ENCODE measurements around the gene CHST12. TPM values are rescaled to one million over a fixed set of nuclear protein-coding genes. Genes with fewer than 3 reads are reported as not detected.
A peak's percentile ranks its signal among the peaks of the same experiment; 100 is the strongest.

CHST12 gene
- total RNA-seq, 2 experiments from 2014 or later: 64.6 to 65.1 TPM

GRCh38 chr7:2398506-2398905 lies 4.9 kb upstream of the CHST12 start:
- ChIA-PET CTCF (interaction anchor here (1.0 kb wide), 1 partner anchor 33 kb away, joined by 3 read pairs; no protein-coding TSS in a partner anchor), POLR2A (interaction anchor here (0.6 to 1.0 kb wide), 2 partner anchors 8 to 21 kb away, joined by 3 read pairs; no protein-coding TSS in a partner anchor)
- no peak for DNase-seq
- H3K9me3 Mint-ChIP-seq: no peaks in the 10 kb centered on the region
- no peaks in the 10 kb centered on the region for H3K36me3 Mint-ChIP-seq (ENCODE audit: low read depth)
- no peaks in the 10 kb centered on the region for H3K27me3 Mint-ChIP-seq
- no peak overlapping the region for H3K4me3 Mint-ChIP-seq
- H3K27ac Mint-ChIP-seq: no peak overlapping the region
- peaks cover 27% of the 10 kb centered on the region for H3K4me1 Mint-ChIP-seq

- Mint-ChIP-seq H3K27ac (peak overlapping the region; percentile 76), H3K4me1 (peaks cover 30% of the 10 kb centered on the region), H3K36me3 (ENCODE audit: low read depth) (peaks cover 7% of the 10 kb centered on the region), H3K9me3 (no peaks in the 10 kb centered on the region), H3K27me3 (no peaks in the 10 kb centered on the region), H3K4me3 (no peak overlapping the region)
- CTCF ChIA-PET: interaction anchor here (0.6 kb wide), 1 partner anchor 21 kb away, joined by 4 read pairs; no protein-coding TSS in a partner anchor
- POLR2A ChIA-PET: interaction anchor here (0.6 kb wide), 1 partner anchor 46 kb away, joined by 3 read pairs; the partner anchor contains the start of gene EIF3B
- DNase-seq: peak; percentile 54
Observed at GRCh38 chr7:2399848-2400587, 3.4 kb upstream of the CHST12 start.

GRCh38 chr7:2402687-2403013 lies 761 bp upstream of the CHST12 start:
- Mint-ChIP-seq H3K4me1 (peaks cover 49% of the 10 kb centered on the region), H3K27ac (peak overlapping the region; percentile 67), H3K9me3 (no peaks in the 10 kb centered on the region), H3K36me3 (ENCODE audit: low read depth) (peaks cover 20% of the 10 kb centered on the region), H3K27me3 (no peaks in the 10 kb centered on the region), H3K4me3 (peak overlapping the region; percentile 85)
- no peak for DNase-seq
- ChIA-PET POLR2A (interaction anchor here (0.6 to 1.4 kb wide), 4 partner anchors 9 to 296 kb away, joined by 3 to 5 read pairs (median 4); partner anchors contain the start of gene EIF3B), CTCF (interaction anchor here (0.6 to 1.0 kb wide), 3 partner anchors 9 to 26 kb away, joined by 3 to 4 read pairs (median 3); no protein-coding TSS in a partner anchor)

GRCh38 chr7:2403718-2404648 lies 572 bp downstream of the CHST12 start:
- Mint-ChIP-seq H3K36me3 (ENCODE audit: low read depth) (peaks cover 28% of the 10 kb centered on the region), H3K27me3 (no peaks in the 10 kb centered on the region), H3K9me3 (no peaks in the 10 kb centered on the region), H3K4me1 (peaks cover 60% of the 10 kb centered on the region), H3K27ac (peak overlapping the region; percentile 99), H3K4me3 (peak overlapping the region; percentile 88)
- ChIA-PET POLR2A (interaction anchor here (0.9 to 4.3 kb wide), 8 partner anchors 8 to 295 kb away, joined by 3 to 39 read pairs (median 4); partner anchors contain the start of gene EIF3B), CTCF (interaction anchor here (1.0 to 1.2 kb wide), 3 partner anchors 10 to 50 kb away, joined by 3 to 8 read pairs (median 6); no protein-coding TSS in a partner anchor)
- peak; percentile 37 for DNase-seq

- DNase-seq: no peak
- no peaks in the 10 kb centered on the region for H3K9me3 Mint-ChIP-seq
- peaks cover 64% of the 10 kb centered on the region for H3K4me1 Mint-ChIP-seq
- ChIA-PET POLR2A (interaction anchor here (0.9 to 4.3 kb wide), 6 partner anchors 13 to 294 kb away, joined by 3 to 39 read pairs (median 6); partner anchors contain the start of gene EIF3B), CTCF (interaction anchor here (1.2 to 1.4 kb wide), 2 partner anchors 27 to 51 kb away, joined by 4 to 8 read pairs; no protein-coding TSS in a partner anchor)
- peak overlapping the region; percentile 99 for H3K27ac Mint-ChIP-seq
- H3K27me3 Mint-ChIP-seq: no peaks in the 10 kb centered on the region
- H3K4me3 Mint-ChIP-seq: peak overlapping the region; percentile 88
- peaks cover 32% of the 10 kb centered on the region for H3K36me3 Mint-ChIP-seq (ENCODE audit: low read depth)
Observed at GRCh38 chr7:2404714-2405119, 1.3 kb downstream of the CHST12 start.

- Mint-ChIP-seq H3K4me3 (peak overlapping the region; percentile 88), H3K9me3 (no peaks in the 10 kb centered on the region), H3K36me3 (ENCODE audit: low read depth) (peaks cover 36% of the 10 kb centered on the region), H3K27ac (peak overlapping the region; percentile 99), H3K27me3 (no peaks in the 10 kb centered on the region), H3K4me1 (peaks cover 64% of the 10 kb centered on the region)
- ChIA-PET CTCF (interaction anchor here (1.2 to 1.4 kb wide), 2 partner anchors 26 to 51 kb away, joined by 4 to 8 read pairs; no protein-coding TSS in a partner anchor), POLR2A (interaction anchor here (0.9 to 4.3 kb wide), 9 partner anchors 12 to 294 kb away, joined by 3 to 39 read pairs (median 4); partner anchors contain the start of genes EIF3B, MRM2 and NUDT1)
- peak; percentile 32 for DNase-seq
Observed at GRCh38 chr7:2405201-2405600, 1.8 kb downstream of the CHST12 start.

GRCh38 chr7:2405601-2406345 lies 2.4 kb downstream of the CHST12 start:
- Mint-ChIP-seq H3K36me3 (ENCODE audit: low read depth) (peaks cover 40% of the 10 kb centered on the region), H3K4me3 (peak overlapping the region; percentile 88), H3K27ac (peak overlapping the region; percentile 99), H3K4me1 (peaks cover 67% of the 10 kb centered on the region), H3K27me3 (no peaks in the 10 kb centered on the region), H3K9me3 (no peaks in the 10 kb centered on the region)
- DNase-seq: peak; percentile 89
- CTCF ChIA-PET: interaction anchor here (1.2 to 1.5 kb wide), 5 partner anchors 12 to 313 kb away, joined by 3 to 8 read pairs (median 4); no protein-coding TSS in a partner anchor
- POLR2A ChIA-PET: interaction anchor here (1.0 to 4.3 kb wide), 16 partner anchors 7 to 293 kb away, joined by 3 to 39 read pairs (median 4); partner anchors contain the start of genes EIF3B, MRM2 and NUDT1

- peaks cover 45% of the 10 kb centered on the region for H3K36me3 Mint-ChIP-seq (ENCODE audit: low read depth)
- ChIA-PET POLR2A (no interaction called here), CTCF (no interaction called here)
- peak; percentile 56 for DNase-seq
- H3K4me3 Mint-ChIP-seq: peak overlapping the region; percentile 59
- peaks cover 76% of the 10 kb centered on the region for H3K4me1 Mint-ChIP-seq
- H3K9me3 Mint-ChIP-seq: no peaks in the 10 kb centered on the region
- H3K27ac Mint-ChIP-seq: peak overlapping the region; percentile 85
- no peaks in the 10 kb centered on the region for H3K27me3 Mint-ChIP-seq
Observed at GRCh38 chr7:2409745-2410414, 6.5 kb downstream of the CHST12 start.

GRCh38 chr7:2411049-2411448 lies 7.6 kb downstream of the CHST12 start:
- Mint-ChIP-seq H3K27me3 (no peaks in the 10 kb centered on the region), H3K36me3 (ENCODE audit: low read depth) (peaks cover 41% of the 10 kb centered on the region), H3K27ac (no peak overlapping the region), H3K4me3 (no peak overlapping the region), H3K4me1 (peaks cover 66% of the 10 kb centered on the region), H3K9me3 (no peaks in the 10 kb centered on the region)
- ChIA-PET POLR2A (no interaction called here), CTCF (no interaction called here)
- DNase-seq: no peak

GRCh38 chr7:2411815-2412586 lies 8.6 kb downstream of the CHST12 start:
- DNase-seq: no peak
- Mint-ChIP-seq H3K9me3 (no peaks in the 10 kb centered on the region), H3K27me3 (no peaks in the 10 kb centered on the region), H3K27ac (no peak overlapping the region), H3K4me3 (no peak overlapping the region), H3K4me1 (peaks cover 69% of the 10 kb centered on the region), H3K36me3 (ENCODE audit: low read depth) (peaks cover 46% of the 10 kb centered on the region)
- CTCF ChIA-PET: interaction anchor here (1.4 kb wide), 2 partner anchors 19 to 57 kb away, joined by 4 to 7 read pairs; no protein-coding TSS in a partner anchor
- POLR2A ChIA-PET: interaction anchor here (1.4 kb wide), 1 partner anchor 9 kb away, joined by 3 read pairs; the partner anchor contains the start of gene CHST12

Data from activated CD4-positive, alpha-beta memory T cell treated with anti-CD3 and anti-CD28 coated beads, Interleukin-2, amount 10 ng/mL, durations not matched to agents 7 days and 5 days (primary cell).